Hippocampal formation (tissue), 2 donors: Measurements from ENCODE around the gene TTC34.

ENCODE experiments used
- DNase-seq, 2 donors: peaks; one replicate each; lab custom pipeline; 2025; lab: John Stamatoyannopoulos, UW

Gene TTC34

DNA sequence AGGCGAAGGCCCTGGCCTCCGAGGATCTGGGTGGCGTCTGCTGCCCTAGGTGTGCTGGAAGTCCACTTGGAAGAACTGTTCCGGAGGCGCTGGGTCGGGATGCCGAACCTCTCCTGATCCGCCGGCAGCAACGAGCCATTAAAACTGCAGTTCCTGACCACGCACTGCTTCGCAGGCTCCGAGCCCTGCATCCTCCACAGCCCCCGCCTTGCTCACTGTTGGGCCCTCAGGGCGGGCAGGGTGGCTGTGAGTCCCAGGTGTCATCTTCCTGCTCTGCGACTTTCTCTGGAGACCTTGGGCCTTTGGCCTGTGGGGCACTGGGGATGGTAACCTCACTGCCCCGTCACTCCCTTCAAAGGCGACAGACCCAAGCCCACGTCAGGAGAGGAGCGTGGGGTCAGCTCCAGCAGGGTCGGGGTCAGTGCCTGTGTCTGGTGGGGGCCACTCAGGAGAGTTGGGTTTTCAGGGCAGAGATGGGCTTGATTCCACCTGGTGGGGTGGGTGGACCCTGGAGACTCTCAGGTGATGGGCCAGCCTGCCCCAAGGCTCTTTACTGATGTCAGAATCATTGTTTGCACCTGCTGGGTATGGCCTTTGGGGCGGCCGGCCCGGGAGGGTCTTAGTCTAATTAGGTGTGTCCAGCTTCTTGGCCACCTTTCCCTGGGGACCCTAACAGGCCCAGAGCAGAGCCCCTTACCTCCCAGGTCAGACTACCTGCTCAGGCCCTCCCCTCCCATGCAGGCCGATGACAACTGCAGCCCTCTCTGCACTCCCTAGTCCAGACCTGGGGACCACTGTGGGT lies 211.9 kb downstream of the TTC34 start:
- no peak for DNase-seq

DNA sequence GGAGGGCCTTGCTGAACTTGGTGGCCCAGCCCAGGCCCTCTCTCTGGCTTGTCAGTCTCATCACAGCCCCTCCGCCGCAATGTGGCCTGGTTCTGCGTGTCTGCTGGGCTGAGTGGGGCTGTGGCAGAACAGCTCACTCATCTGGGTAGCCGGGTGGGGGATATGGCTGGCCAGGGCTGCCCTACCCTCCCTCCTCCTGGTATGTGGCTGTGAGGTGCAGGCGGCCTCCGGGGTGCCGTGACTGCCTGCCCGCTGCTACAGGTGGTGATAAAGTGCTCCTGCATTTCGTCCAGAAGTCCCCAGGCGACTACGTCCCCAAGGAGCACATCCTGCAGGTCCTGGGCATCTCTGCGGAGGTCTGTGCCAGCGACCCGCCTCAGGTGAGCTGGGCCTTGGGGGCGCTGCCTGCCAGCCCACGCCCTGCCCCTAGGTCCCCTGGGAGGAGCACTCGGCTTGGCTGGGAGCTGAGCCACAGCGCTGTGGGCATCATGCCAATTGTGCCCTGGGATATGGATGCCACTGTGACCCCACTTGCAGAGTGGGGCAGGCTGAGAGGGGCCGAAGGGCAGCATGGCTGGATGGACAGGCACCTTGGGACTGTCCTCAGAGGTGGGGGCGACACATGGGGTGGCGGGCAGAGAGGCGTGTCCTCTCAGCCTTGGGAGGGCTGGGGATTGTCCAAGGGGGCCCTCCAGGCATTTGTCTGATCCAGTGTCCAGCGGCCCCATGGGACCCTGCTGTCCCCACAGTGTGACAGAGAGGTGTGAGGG lies 212.6 kb downstream of the TTC34 start:
- DNase-seq = no peak

DNA sequence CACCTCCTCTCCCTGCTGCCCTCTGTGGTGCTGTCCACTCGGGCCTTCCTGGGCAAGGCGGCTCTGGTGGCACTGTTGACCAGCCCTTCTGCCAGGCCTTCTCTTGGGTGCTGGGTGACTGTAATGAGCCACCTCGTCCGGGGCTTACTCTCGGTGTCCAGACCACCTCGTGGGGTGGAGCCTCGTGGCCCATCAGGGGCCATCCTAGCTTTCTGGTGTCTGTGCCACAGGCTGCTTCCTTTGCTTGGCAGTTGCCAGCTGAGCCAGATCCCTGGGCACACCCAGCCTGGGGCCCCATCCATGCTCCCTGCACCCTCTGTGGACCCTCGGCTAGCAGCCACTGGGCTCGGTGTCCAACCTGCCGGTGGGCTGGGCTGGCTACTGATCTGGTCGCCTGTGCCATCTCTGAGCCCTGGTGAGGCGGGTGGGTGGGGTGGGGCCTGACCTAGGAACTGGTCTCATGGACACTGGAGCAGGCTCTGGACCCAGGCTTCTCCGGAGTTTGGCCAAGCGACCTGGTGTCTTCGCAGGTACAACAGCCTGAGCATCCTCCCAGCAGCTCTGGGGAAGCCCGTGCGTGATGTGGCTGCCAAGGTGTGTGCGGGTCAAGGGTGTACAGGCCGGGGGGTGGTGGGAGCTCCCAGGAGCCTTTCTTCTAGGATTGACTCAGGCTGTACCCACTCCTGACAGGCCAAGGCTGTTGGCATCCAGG lies 213.5 kb downstream of the TTC34 start:
- no peak for DNase-seq

DNA sequence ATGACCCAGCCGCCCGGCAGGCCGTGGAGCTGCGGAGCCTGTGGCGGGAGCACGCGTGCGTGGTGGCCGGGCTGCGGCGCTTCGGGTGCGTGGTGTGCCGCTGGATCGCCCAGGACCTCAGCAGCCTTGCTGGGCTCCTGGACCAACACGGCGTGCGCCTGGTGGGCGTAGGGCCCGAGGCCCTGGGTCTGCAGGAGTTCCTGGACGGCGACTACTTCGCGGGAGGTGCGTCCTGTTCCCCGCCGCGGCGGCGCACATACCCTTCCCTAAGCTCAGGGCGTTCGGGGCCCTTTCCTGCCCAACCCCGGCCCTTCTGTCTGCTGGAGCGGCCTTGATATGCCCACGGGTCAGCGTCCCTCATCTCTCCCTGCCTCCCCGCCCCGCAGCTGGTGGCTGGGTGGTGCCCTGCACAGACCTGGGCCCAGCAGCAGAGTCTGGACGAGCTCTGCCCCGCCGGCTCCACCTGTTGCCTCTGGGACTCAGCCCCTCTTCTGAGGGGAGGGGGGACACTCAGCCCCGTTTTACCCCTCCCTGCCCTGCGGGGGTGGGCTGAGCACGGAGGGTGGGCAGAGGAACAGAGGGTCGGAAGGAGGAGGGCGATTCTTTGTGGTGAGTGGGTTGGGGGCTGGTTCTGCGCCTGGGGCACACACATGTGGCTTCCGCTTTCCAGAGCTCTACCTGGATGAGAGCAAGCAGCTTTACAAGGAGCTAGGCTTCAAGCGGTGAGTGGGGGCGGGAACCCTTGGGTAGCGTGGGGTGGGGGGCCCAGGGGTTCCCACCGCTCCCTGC lies 214.2 kb downstream of the TTC34 start:
- peak in 1 of 2 donors; percentile 52 for DNase-seq

DNA sequence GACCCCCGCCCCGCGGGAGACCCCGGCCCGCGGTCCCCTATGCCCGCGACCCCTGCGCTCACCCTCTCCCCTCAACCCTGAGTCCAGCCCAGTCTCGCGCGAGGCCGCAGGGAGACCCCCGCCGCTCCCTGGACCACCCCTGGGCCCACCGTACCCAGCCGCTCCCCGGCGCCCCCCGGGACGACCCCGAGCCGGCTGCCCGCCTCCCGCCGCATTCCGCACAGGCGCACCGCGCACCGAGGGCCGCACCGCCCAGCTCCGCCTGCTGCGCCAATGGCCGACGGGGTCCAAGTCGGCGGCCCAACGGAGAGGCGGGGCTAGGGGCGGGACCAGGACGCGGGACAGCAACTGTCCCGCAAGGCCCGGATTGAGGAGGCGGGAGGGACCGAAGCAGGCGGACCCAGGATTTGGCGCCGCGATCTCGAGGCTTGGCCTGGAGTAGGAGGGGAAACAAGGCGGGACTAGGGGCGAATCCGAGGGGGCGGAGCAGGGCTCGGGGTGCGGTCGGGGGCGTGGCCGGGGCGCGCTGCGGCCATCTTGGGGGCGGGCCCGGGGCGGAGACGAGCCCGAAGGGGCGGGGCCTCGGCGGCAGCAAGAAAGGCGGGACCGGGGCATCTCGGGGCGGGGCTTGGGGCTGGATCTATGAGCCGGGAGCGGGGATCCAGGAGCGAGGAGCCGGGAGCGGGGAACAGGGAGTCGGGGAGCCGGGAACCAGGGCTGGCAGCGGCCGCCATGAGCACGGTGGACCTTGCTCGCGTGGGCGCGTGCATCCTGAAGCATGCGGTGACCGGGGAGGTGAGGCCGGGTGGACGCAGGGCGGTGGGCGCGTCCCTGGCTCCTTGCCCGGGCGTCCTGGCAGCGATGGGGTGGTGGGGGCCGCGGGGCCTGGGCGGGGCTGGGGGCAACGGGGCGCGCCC lies 215.1 kb downstream of the TTC34 start, which contains the start of gene PRXL2B:
PRXL2B (plus strand) TSS at position 624 of the 917 bp plus-strand sequence; CDS start at position 733, 109 bp downstream.
- DNase-seq = peak; percentile 97 to 99
